Transverse colon (tissue), 3 donors: Measurements from ENCODE around the gene WDR6.

ENCODE experiments used
- CTCF ChIP-seq, 5 experiments: fragments of 200-600 bp in 3 of 5; fragments of 450-650 bp in 2 of 5; sonication (generic) in 3 of 5; IDR thresholded peaks; 1 replicate in 2 of 5; 2 replicates in 3 of 5; pipeline ENCODE4 v1.5.1; 2016 to 2017; ENCODE audit warnings: antibody characterized with exemption in 5 of 5, inconsistent platforms in 3 of 5, mild to moderate bottlenecking in 2 of 5, moderate library complexity in 1 of 5
- POLR2A ChIP-seq: fragments of 450-650 bp; IDR thresholded peaks from one replicate; pipeline ENCODE4 v1.6.1; 2016; ENCODE audit warnings: antibody characterized with exemption, mild to moderate bottlenecking, moderate library complexity

- no peak for TF ChIP-seq CTCF (IDR thresholded peaks at IDR 0.05)
- no peak for TF ChIP-seq POLR2A
These were observed 18.0 kb downstream of the WDR6 start for GRCh38 chr3:49025005-49025792.
